GM19193 (cell line): ENCODE results near the gene RAP2C.

ENCODE experiments used
- POLR2A ChIP-seq: IDR thresholded peaks from 4 replicates; pipeline ENCODE4 v1.6.1; 2011; ENCODE audit not compliant: insufficient read depth, insufficient read length; ENCODE audit errors: extremely low read depth

Gene RAP2C

DNA sequence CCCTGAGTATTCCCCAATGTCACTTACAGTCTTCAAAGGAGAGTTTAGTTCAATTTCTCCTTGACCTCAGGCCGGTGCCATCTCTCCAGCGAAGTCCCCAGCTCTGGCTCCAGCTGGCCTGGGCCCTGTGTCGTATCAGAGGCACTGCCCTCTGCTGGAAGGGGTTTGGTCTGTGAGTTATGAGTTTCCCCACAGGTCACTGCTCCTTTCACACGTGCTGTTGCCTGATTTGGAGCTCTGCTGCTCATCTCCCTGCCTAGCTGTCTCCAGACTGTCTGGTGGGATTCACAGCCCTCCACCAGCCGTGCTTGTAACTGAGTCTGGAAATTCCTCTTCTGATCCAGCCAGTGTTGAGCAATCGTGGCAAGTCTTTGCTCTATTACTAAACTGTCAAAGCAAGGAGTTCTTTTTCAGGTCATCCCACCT lies at the start of gene RAP2C:
TSS of gene RAP2C (minus strand) at position 105 of the 426 bp plus-strand sequence. CDS start 2,179 bp downstream, outside the sequence.
- TF ChIP-seq POLR2A, result no peak

DNA sequence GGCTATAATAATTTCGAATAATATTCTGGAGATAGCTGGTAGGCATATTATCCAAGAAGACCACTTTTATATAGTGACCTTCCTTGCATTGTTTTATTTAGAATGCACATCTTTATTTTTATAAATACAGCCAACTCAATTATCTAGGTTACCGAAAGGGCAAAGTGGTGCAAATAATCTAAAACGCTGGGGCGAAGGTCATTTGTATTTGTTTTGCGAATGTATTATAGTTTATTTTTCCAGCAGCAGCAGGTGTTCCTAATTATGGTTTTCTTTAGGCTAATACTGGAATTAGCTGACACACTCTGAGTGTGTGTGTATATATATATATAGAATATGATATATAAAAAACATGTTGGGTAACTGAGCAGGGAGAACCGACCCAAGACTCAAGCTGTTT lies 48.1 kb upstream of the RAP2C start:
- TF ChIP-seq POLR2A, result no peak

DNA sequence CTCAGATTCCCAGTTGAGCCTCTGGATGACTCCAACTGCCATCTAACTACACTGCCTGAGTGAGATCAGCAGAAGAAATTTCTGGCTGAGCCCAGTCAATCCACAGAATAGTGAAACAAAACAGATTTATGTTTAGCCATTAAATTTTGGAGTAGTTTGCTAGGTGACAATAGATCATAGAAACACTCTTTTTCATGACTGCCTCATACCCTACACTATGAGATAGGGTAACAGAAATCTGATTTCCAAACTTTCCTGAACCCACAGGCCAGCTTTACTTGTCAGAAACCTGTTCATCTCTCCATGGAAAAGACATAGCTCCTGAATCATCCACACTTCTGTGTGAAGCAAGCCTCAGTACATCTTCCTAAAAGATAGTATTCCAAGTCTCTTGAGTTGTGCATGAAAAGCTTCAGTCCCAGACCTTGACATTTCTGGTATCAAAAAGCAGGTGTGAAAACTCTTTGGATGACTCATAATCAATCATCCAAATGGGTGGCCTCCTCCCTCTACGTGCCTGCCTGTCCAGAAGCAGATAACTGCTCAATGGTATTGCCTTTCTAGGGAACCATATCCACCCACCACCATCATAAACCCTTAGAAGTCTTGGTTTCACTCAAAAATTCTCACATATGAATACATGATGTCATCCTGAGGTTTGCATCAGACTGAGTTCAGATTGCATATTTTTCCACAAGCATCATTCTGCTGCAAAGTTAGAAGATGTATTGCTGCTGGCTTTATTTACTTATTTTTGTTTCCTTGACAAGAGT lies 47.5 kb upstream of the RAP2C start:
- no peak for TF ChIP-seq POLR2A

DNA sequence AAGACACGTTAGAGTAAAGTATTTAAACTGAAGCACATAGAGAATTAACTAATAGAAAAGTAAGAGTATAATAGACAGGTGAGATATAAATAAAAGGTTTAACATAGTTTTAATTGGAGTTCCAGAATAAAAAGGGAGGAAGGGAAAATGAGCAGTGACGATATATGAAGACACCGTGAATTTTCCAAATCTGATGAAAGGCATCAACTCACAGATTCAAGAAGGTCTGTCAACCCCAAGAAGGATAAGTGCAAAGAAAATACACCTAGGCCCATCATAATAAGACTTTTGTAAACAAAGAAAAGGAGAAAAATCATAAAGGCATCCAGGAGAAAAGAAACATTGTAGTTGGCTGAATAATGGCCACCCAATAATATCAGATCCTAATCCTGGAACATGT lies 43.9 kb upstream of the RAP2C start:
- TF ChIP-seq POLR2A, result no peak

DNA sequence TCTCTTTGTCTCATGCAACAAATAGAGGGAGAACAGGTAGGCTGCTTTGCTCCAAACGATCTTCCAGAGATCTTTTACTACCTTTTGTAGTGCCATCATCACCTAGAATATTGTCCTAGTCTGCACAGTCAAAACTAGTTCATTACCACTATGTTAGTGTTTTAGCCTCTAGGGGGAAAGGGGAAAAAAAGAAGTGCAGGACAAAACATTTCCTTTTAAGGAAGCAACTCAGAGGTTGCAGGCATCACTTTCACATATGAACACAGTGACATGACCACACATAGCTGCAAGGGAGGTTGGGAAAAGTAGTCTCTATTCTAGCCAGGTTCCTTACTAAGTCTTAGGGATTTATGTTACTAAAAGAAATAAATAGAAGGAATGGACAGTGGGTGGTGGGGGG lies 39.3 kb upstream of the RAP2C start:
- TF ChIP-seq POLR2A, result no peak

DNA sequence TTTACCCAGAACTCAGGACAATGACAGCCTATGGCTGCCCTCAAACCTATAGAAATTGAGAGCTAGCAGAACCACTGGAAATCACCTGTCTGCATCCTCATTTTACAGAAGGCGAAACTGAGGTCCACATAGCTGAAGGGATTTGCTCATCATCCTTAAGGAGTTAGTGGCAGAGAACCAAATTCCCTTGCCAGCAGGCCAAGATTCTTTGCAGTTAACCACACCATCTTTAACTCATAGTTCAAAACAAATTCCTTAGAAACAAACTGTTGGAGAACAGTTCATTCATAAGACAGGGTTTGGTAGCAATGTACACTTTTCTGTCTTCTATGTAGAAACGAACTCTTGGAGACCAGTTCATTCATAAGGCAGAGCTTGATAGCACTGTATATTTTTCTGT lies 37.9 kb upstream of the RAP2C start:
- no peak for TF ChIP-seq POLR2A

DNA sequence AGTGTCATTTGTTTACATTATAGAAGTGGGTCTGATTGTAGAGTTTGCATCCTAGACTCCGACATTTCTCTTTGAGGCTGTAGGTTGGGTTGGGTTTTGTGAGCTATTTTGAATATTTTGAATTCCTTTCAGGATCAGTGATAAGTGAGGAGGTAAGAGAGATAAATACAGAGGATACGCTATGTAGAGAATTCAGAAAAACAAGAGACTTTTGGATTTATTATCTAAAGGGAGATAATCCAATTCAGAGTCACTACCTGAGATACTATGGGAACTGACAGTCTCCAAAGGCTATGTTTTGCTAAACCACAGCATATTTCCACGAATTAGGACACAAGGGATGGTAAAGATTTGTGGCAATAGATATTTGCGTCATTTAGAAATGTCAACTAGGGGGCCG lies 16.9 kb upstream of the RAP2C start:
- no peak for TF ChIP-seq POLR2A

DNA sequence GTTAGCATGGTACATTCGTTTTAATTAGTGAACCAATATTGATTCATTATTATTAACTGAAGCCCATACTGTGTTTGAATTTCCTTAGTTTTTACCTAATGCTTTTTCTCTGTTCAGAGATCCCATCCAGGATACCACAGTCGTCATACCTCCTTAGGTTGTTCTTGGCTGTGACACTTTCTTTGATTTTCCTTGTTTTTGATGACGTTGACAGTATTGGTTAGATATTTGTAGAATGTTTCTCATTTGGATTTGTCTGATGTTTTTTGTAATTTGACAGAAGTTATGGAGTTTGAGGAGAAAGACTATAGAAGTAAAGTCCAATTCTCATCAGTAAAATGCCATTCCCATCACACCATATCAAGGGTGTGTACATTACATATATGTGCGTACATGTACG lies 16.2 kb upstream of the RAP2C start:
- TF ChIP-seq POLR2A, result no peak

DNA sequence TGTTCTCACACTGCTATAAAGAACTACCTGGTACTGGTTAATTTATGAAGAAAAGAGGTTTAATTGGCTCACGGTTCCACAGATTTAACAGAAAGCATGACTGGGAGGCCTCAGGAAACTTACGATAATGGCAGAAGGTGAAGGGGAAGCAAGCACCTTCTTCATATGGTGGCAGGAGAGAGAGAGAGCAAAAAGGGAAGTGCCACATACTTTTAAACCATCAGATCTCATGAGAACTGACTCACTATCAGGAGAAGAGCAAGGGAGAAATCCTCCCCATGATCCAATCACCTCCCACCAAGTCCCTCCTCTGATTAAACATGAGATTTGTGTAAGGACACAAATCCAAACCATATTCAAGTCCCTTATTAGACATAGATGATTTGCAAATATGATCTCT lies 12.3 kb upstream of the RAP2C start:
- no peak for TF ChIP-seq POLR2A

DNA sequence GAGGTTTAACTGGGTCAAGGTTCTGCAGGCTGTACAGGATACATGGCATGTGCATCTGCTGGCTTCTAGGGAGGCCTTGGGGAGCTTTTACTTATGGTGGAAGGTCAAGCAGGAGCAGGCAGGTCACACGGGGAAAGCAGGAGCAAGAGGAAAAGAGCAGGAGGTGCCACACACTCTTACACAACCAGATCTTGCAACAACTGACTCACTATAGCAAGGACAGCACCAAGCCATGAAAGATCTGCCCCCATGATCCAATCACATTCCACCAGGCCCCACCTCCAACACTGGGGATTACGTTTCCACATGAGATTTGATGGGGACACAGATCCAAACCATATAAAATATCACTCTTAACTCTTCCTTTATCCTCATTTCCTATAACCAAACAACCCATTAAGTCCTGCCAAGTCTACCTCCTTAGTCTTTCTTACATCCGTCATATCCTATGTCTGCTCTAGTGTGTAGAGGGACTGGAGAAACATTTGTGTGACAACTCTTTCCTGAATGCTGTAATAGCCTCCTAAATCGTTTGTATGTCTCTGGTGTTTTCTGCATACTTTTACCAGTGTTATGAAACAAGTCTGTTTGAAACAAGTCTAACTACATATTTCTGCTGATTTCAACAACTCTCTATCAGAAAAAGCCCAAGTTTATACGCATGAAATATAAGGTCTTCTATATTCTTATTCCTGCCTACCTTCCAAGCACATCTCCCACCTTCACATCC lies 8.3 kb upstream of the RAP2C start:
- TF ChIP-seq POLR2A, result no peak

DNA sequence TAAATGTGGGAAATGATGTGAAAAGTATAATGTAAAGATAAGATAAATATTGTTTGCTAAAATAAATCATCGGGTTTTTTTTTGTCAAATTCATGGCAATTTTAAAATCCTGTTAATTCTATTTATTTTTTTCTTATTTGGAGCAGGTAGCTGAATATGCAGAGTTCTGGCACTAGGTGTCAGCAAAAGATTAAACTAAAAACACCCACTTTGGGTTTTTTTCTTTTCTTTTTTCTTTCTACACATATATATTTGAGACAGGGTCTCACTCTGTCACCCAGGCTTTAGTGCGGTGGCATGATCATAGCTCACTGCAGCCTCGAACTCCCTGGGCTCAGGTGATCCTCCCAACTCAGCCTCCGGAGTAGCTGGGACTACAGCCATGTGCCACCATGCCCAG lies 6.9 kb upstream of the RAP2C start:
- no peak for TF ChIP-seq POLR2A

DNA sequence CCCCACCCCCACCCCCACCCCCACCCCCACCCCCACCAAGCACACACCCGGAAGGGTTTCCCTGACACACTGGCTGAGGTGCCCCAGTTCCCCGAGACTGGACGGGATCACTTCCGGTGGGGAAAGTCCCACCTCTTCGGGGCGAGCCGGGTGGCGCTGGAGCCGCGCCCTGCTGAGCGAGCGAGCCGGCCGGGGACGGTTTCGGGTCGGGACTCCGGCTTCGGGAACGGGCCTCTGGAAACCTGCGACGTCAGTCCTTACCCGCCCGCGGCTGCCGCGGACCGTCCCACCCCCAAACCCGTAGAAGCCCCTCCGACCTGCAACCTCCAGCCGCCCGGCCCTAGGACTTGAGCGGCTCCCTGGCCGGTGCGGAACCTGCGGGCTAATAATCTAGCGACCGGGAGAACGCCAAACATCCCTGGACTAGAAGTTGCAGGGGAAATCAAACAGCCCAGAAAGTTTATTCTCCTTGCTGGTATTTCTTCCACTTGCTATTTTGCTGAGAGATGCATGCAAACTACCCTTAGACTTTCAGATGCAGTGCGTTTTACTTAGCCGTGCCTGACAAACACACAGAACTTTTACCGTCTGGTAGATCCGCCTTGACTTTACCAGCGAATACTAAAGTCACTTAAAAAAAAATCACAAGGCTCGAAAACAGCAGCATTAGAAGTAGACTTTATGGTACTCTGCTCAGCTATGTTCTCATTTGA lies 991 bp downstream of the RAP2C start:
- TF ChIP-seq POLR2A, result peak; percentile 65

DNA sequence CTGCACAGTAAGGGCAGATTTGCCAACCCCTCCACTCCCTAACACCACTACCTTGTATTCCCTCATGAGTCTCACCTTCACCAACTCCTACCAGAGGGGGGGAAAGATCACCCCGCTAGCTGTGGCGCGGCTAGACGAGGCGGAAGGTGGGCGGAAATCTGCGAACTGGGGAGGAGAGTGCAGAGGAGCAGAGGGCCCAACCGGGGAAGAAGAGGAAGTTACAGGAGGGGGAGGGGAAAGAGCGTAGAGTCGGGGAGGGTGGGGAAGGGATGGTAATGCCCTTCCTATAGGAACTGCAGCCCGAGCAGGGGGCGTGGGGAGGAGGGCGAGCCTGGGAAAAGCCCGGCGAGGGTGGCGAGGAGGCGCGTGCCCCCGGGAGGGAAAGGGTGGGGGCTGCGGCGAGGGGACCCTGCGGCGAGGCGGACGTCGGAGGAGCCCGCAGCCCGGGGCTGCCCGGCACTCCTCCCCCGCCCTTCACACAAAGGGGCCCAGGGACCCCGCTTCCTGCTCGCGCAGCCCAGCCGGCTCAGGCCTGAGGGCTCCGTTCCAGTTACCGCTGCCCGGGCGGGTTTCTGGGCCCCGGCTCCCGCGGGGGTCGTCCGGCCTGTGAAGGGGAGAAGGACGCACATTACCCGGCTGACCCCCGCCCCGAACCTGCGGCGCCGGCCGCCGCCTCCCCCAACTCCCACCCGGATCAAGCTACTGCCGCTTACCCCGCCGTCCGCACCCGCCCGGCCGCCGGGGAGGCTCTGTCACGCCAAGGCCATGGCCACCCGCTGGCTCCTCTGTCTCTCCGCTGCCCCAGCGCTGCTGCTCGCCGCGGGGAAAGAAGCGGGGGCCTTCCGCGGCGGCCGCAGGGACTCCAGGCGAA lies 1.8 kb downstream of the RAP2C start:
- peak; percentile 25 for TF ChIP-seq POLR2A

DNA sequence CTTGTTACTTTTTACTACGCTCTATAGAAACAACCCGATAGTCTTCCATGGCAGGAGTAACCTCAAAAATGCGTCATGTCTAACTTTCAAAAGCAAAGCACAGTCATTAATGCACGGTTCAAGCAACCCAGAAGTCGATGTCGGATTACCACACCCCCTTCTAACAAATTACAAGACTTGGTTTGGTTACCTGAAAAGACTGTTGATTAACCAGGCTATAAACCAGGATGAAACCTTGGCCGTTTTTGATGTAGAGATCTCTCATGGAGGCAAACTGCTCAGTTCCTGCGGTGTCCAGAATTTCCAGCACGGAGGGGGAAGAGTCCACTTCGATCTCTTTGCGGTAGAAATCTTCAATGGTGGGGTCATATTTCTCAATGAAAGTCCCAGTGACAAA lies 2.4 kb downstream of the RAP2C start:
- no peak for TF ChIP-seq POLR2A

DNA sequence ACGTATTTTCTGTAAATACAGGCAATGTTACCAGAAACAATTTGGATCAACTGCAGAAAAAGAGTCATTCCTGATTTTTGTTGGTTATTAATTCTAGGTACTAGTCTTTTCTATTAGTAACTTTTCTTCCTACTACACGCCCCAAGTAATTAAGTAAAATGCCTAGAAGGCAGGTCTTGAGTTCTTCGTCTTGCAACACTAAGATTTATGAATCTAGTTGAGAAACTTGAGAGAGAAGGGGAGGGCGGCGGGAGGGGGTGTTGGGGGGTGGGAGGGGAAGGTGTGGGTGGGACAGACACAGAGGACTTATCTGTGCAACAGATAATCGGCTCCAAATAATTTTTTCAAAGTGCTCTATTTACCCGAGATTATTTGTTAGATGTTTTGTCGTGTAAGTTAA lies 3.0 kb downstream of the RAP2C start:
- no peak for TF ChIP-seq POLR2A
